Keratinocyte (primary cell): Measurements from ENCODE around the gene MIA3. TPM values are rescaled to one million over a fixed set of nuclear protein-coding genes. Genes with fewer than 3 reads are reported as not detected.

Experiments
- DNase-seq: peaks from one replicate; pipeline ENCODE4 v3.0.0-alpha.2; 2011; ENCODE audit warnings: low read depth, missing footprints, low spot score
- FAIRE-seq: peaks from 2 replicates; lab custom pipeline; 2011; peaks lifted over from hg19 to GRCh38; lab: Jason Lieb, UNC
- H2AFZ ChIP-seq: 2 replicates; pipeline ENCODE4 v1.6.0; 2012; ENCODE audit warnings: low read length, control low read depth, inconsistent platforms; ENCODE audit not compliant: control insufficient read depth
- H3K27ac ChIP-seq: 2 replicates; pipeline ENCODE4 v1.5.1; 2011; ENCODE audit warnings: low read length; ENCODE audit not compliant: control insufficient read depth, insufficient read depth
- H3K27me3 ChIP-seq: 3 replicates; pipeline ENCODE4 v1.6.0; 2011; ENCODE audit warnings: low read length; ENCODE audit not compliant: control insufficient read depth, insufficient read depth; ENCODE audit errors: extremely low read depth
- H3K36me3 ChIP-seq, 2 experiments: 2 replicates in 1 of 2; 3 replicates in 1 of 2; pipeline ENCODE4 v1.5.1; 2011; ENCODE audit warnings: low read length in 2 of 2, mild to moderate bottlenecking in 1 of 2; ENCODE audit not compliant: control insufficient read depth in 2 of 2, insufficient read depth in 2 of 2; ENCODE audit errors: extremely low read depth in 1 of 2
- H3K4me1 ChIP-seq: 3 replicates; pipeline ENCODE4 v1.5.1; 2011; ENCODE audit warnings: low read length; ENCODE audit not compliant: control insufficient read depth, insufficient read depth; ENCODE audit errors: extremely low read depth
- H3K4me2 ChIP-seq: 3 replicates; pipeline ENCODE4 v1.6.0; 2011; ENCODE audit warnings: low read depth, low read length; ENCODE audit not compliant: control insufficient read depth, insufficient read depth; ENCODE audit errors: extremely low read depth
- H3K4me3 ChIP-seq, 3 experiments: fragments of 200-600 bp in 1 of 3; sonication (generic) in 1 of 3; 2 replicates in 2 of 3; 3 replicates in 1 of 3; pipeline ENCODE4 v1.5.1; 2011 to 2016; ENCODE audit warnings: low read length in 3 of 3, mild to moderate bottlenecking in 3 of 3, control low read depth in 2 of 3, inconsistent platforms in 1 of 3, low read depth in 1 of 3, mixed read lengths in 1 of 3, mixed run types in 1 of 3, moderate library complexity in 1 of 3; ENCODE audit not compliant: control insufficient read depth in 2 of 3, insufficient read depth in 2 of 3; ENCODE audit errors: extremely low read depth in 1 of 3
- H3K79me2 ChIP-seq: 2 replicates; pipeline ENCODE4 v1.6.0; 2012; ENCODE audit warnings: low read length; ENCODE audit not compliant: control insufficient read depth, insufficient read depth
- H3K9ac ChIP-seq: 3 replicates; pipeline ENCODE4 v1.6.0; 2011; ENCODE audit warnings: low read length; ENCODE audit not compliant: control insufficient read depth, insufficient read depth; ENCODE audit errors: extremely low read depth
- H3K9me1 ChIP-seq: 3 replicates; pipeline ENCODE4 v1.6.0; 2011; ENCODE audit warnings: low read length; ENCODE audit not compliant: control insufficient read depth, insufficient read depth; ENCODE audit errors: extremely low read depth
- H3K9me3 ChIP-seq: 2 replicates; pipeline ENCODE4 v1.5.1; 2012; ENCODE audit warnings: low read depth, low read length; ENCODE audit not compliant: control insufficient read depth
- H4K20me1 ChIP-seq: 3 replicates; pipeline ENCODE4 v1.6.0; 2011; ENCODE audit warnings: low read length; ENCODE audit not compliant: control insufficient read depth, insufficient read depth; ENCODE audit errors: extremely low read depth
- CTCF ChIP-seq, 3 experiments: IDR thresholded peaks in 1 of 3; conservative IDR thresholded peaks in 1 of 3; optimal IDR thresholded peaks in 1 of 3; 2 replicates in 2 of 3; 3 replicates in 1 of 3; pipeline versions ENCODE3 to v1.5.1; 2011; ENCODE audit warnings: low read length in 3 of 3, mild to moderate bottlenecking in 3 of 3, moderate library complexity in 2 of 3, control low read depth in 1 of 3, inconsistent platforms in 1 of 3; ENCODE audit not compliant: insufficient read depth in 2 of 3; ENCODE audit errors: extremely low read depth in 1 of 3
- EZH2 ChIP-seq: IDR thresholded peaks from one replicate; pipeline ENCODE4 v1.6.1; 2012; ENCODE audit warnings: inconsistent platforms, mild to moderate bottlenecking, low read length, moderate library complexity
- dilution Hi-C: fragments of 300-500 bp; cut with MboI; formaldehyde crosslinking; loops from one replicate; pipeline ENCODE4 v1.7.0; 2020; ENCODE audit warnings: low sequenced_read_pairs; ENCODE audit not compliant: extremely low pct_ligation_motif_present
- polyA plus RNA-seq, 5 experiments: library from polyadenylated mRNA; depleted of rRNA in 3 of 5; stranded (reverse) in 3 of 5; stranded (forward) in 1 of 5; unstranded in 1 of 5; fragments of >200 nt; gene quantifications; 1 replicate in 1 of 5; 2 replicates in 3 of 5; 3 replicates in 1 of 5; pipeline versions ENCODE4 v1.2.1 to v1.2.3, GENCODE V29; 2011 to 2012; ENCODE audit warnings: missing spikeins in 2 of 5, low read depth in 1 of 5, low replicate concordance in 1 of 5

MIA3 gene
- polyA plus RNA-seq, 1 donor (not counting 4 experiments of a cell fraction or from before 2014, with no cell fraction given) = 29.4 TPM

DNA sequence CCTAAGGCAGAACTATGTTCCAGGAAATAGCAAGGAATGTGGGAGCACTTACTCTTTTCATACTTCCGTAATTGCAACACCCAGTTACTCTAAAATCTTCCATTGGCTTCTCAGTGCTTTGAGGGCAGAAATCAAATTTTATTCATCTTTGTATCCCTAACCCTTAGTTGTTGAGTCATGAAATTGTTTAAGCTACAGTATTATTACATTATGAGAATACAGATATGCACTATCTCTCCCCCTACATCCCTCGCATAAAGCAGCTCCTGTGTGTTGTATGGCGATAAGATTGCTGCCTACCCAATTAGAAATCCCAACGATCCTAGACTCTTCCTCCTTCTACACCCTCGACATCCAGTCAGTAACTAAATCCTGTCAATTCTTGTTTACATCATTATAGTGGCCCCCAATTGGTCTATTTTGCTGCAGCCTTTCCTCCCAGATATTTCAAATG, 91.8 kb downstream of the MIA3 start:
- H3K4me3 ChIP-seq = no peak overlapping the region
- H3K27me3 ChIP-seq = no peaks in the 10 kb centered on the region
- DNase-seq (no peak), FAIRE-seq (no peak)
- H3K27ac ChIP-seq = no peak overlapping the region
- H3K36me3 ChIP-seq = no peaks in the 10 kb centered on the region
- H3K4me2 ChIP-seq = no peak overlapping the region
- peaks cover 80% of the 10 kb centered on the region for H3K79me2 ChIP-seq
- no peak overlapping the region for H3K9ac ChIP-seq
- dilution Hi-C loops = no loop called here
- no peaks in the 10 kb centered on the region for H3K9me3 ChIP-seq
- H2AFZ ChIP-seq = no peak overlapping the region
- TF ChIP-seq EZH2 = no peak
- TF ChIP-seq CTCF (optimal IDR thresholded peaks at IDR 0.05 in 1 of 3, IDR thresholded peaks at IDR 0.05 in 1 of 3, conservative IDR thresholded peaks at IDR 0.05 in 1 of 3; ENCODE audit: extremely low read depth in 1 of 3, insufficient read depth in 2 of 3, low read length in 3 of 3) = no peak
- no peaks in the 10 kb centered on the region for H4K20me1 ChIP-seq
- peaks cover 11% of the 10 kb centered on the region for H3K4me1 ChIP-seq
- H3K9me1 ChIP-seq = no peaks in the 10 kb centered on the region

GRCh38 chr1:222711319-222712252, 93.7 kb downstream of the MIA3 start:
- DNase-seq (no peak), FAIRE-seq (peak; percentile 82)
- Histone ChIP-seq H3K27ac (peak overlapping the region; percentile 86), H3K36me3 (peaks cover 1 to 4% of the 10 kb centered on the region in 2 experiments), H3K9ac (peak overlapping the region; percentile 85), H2AFZ (peak overlapping the region; percentile 87), H3K4me3 (peak overlapping the region; percentile 89 to 98 (median 90)), H3K9me1 (no peaks in the 10 kb centered on the region), H3K4me2 (peak overlapping the region; percentile 78), H4K20me1 (no peaks in the 10 kb centered on the region), H3K9me3 (no peaks in the 10 kb centered on the region), H3K27me3 (no peaks in the 10 kb centered on the region), H3K79me2 (peaks cover 65% of the 10 kb centered on the region), H3K4me1 (peaks cover 11% of the 10 kb centered on the region)
- dilution Hi-C loops = no loop called here
- no peak for TF ChIP-seq CTCF (optimal IDR thresholded peaks at IDR 0.05 in 1 of 3, IDR thresholded peaks at IDR 0.05 in 1 of 3, conservative IDR thresholded peaks at IDR 0.05 in 1 of 3; ENCODE audit: extremely low read depth in 1 of 3, insufficient read depth in 2 of 3, low read length in 3 of 3)
- no peak for TF ChIP-seq EZH2
